Measurements from ENCODE around the gene APBA2. TPM values are rescaled to one million over a fixed set of nuclear protein-coding genes. Genes with fewer than 3 reads are reported as not detected.

The APBA2 gene
- total RNA-seq, 1 donor from 2014 or later, result 2.0 TPM

- DNase-seq (ENCODE audit: missing footprints) (no peak), ATAC-seq (no peak)
- intact Hi-C loops (cut with DNase I), result no loop called here
These were observed 77.3 kb downstream of the APBA2 start for GRCh38 chr15:28962851-28963710.

- intact Hi-C loops (cut with DNase I), result no loop called here
- ATAC-seq (no peak), DNase-seq (ENCODE audit: missing footprints) (no peak)
These were observed 77.9 kb downstream of the APBA2 start for GRCh38 chr15:28963711-28964081.

GRCh38 chr15:28964098-28964497 is 78.3 kb downstream of the APBA2 start:
- intact Hi-C loops (cut with DNase I), result no loop called here
- DNase-seq (ENCODE audit: missing footprints), result no peak
- no peak for ATAC-seq

GRCh38 chr15:28967066-28967465 is 81.3 kb downstream of the APBA2 start:
- intact Hi-C loops (cut with DNase I), result no loop called here
- no peak for ATAC-seq
- DNase-seq (ENCODE audit: missing footprints), result no peak

GRCh38 chr15:28967990-28968389 is 82.2 kb downstream of the APBA2 start:
- ATAC-seq, result no peak
- intact Hi-C loops (cut with DNase I), result no loop called here

GRCh38 chr15:28969511-28970085 is 83.8 kb downstream of the APBA2 start:
- intact Hi-C loops (cut with DNase I), result loop anchor here (10.0 kb wide), 1 partner anchor 135 kb away; no protein-coding TSS in a partner anchor
- DNase-seq (ENCODE audit: missing footprints) (no peak), ATAC-seq (no peak)

More at GRCh38 chr15:28967990-28968389, 82.2 kb downstream of the APBA2 start:
- DNase-seq (ENCODE audit: missing footprints), result no peak

GRCh38 chr15:28974142-28974541 is 88.4 kb downstream of the APBA2 start:
- no peak for DNase-seq (ENCODE audit: missing footprints)
- ATAC-seq, result no peak
- intact Hi-C loops (cut with DNase I), result loop anchor here (10.0 kb wide), 1 partner anchor 131 kb away; no protein-coding TSS in a partner anchor

GRCh38 chr15:28975766-28976179 is 90.0 kb downstream of the APBA2 start:
- ATAC-seq (no peak), DNase-seq (ENCODE audit: missing footprints) (no peak)
- intact Hi-C loops (cut with DNase I), result loop anchor here (10.0 kb wide), 1 partner anchor 129 kb away; no protein-coding TSS in a partner anchor

GRCh38 chr15:28977377-28978010 is 91.7 kb downstream of the APBA2 start:
- no peak for DNase-seq (ENCODE audit: missing footprints)
- ATAC-seq, result peak; percentile 65
- intact Hi-C loops (cut with DNase I), result loop anchor here (10.0 kb wide), 1 partner anchor 127 kb away; no protein-coding TSS in a partner anchor

- ATAC-seq (no peak), DNase-seq (ENCODE audit: missing footprints) (no peak)
- intact Hi-C loops (cut with DNase I), result loop anchor here (10.0 kb wide), 1 partner anchor 127 kb away; no protein-coding TSS in a partner anchor
These were observed 92.2 kb downstream of the APBA2 start for GRCh38 chr15:28978011-28978378.

- intact Hi-C loops (cut with DNase I), result loop anchor here (10.0 kb wide), 1 partner anchor 126 kb away; no protein-coding TSS in a partner anchor
- ATAC-seq, result no peak
- DNase-seq (ENCODE audit: missing footprints), result no peak
These were observed 92.9 kb downstream of the APBA2 start for GRCh38 chr15:28978661-28979060.

GRCh38 chr15:28979208-28979841 is 93.6 kb downstream of the APBA2 start:
- ATAC-seq, result no peak
- DNase-seq (ENCODE audit: missing footprints), result no peak
- intact Hi-C loops (cut with DNase I), result loop anchor here (10.0 kb wide), 1 partner anchor 125 kb away; no protein-coding TSS in a partner anchor

- no peak for ATAC-seq
- intact Hi-C loops (cut with DNase I), result no loop called here
- DNase-seq (ENCODE audit: missing footprints), result no peak
These were observed 95.1 kb downstream of the APBA2 start for GRCh38 chr15:28980709-28981350.

GRCh38 chr15:28981351-28981720 is 95.6 kb downstream of the APBA2 start:
- intact Hi-C loops (cut with DNase I), result no loop called here

GRCh38 chr15:28981921-28982320 is 96.1 kb downstream of the APBA2 start:
- ATAC-seq (no peak), DNase-seq (ENCODE audit: missing footprints) (no peak)
- intact Hi-C loops (cut with DNase I), result no loop called here

More at GRCh38 chr15:28981351-28981720, 95.6 kb downstream of the APBA2 start:
- ATAC-seq (no peak), DNase-seq (ENCODE audit: missing footprints) (no peak)

- DNase-seq (ENCODE audit: missing footprints), result no peak
- intact Hi-C loops (cut with DNase I), result no loop called here
- no peak for ATAC-seq
These were observed 97.1 kb downstream of the APBA2 start for GRCh38 chr15:28982886-28983285.

GRCh38 chr15:28983432-28984311 is 97.9 kb downstream of the APBA2 start:
- ATAC-seq (no peak), DNase-seq (ENCODE audit: missing footprints) (no peak)
- intact Hi-C loops (cut with DNase I), result no loop called here

All from Right ventricle myocardium inferior (tissue), 1 donor.